NK-92 treated with Interleukin-12 subunit alpha and Interleukin-12 subunit beta, amount 100 ng/mL, for 24 hours (cell line): Measurements from ENCODE around the gene SYNGR3.

Experiments
- DNase-seq: peaks from one replicate; lab custom pipeline; 2025; lab: John Stamatoyannopoulos, UW

SYNGR3 gene

DNA sequence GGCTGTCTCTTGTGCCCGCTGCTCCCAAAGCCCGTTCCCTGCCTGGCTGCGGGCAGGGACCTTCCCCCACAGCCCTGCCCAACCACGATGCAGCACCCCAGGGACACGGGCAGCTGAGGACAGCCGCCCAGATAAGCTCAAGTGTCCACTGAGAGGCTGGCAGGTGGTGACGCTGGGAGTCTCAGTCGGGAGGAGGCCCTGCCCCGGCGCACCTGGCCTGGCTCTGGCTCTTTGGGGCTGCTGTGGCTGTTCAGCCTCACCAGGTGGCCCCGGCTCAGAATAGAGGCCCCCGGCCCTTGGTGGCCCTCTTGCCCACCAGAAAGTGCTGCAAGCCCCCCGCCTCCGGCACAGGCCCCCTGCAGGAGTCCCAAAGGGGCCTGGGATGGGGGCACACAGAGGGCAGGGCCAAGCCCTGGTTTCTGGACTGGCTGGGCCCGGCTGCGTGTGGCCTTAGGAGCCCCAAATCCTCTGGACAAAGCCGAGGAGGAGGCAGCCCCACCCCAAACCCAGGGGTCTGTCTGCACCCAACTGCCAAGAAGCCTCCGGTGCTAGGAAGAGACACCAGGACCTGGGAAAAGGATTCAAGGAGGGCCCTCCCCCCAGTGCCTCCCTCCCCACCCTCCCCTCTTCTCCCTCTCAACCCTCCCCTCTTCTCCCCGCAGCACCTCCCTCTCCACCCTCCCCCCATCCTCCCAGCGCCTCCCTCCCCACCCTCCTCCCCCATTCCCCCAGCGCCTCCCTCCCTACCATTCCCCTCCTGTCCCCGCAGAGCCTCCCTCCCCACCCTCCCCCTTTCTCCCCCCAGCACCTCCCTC, 52.6 kb downstream of the SYNGR3 start:
- no peak for DNase-seq

DNA sequence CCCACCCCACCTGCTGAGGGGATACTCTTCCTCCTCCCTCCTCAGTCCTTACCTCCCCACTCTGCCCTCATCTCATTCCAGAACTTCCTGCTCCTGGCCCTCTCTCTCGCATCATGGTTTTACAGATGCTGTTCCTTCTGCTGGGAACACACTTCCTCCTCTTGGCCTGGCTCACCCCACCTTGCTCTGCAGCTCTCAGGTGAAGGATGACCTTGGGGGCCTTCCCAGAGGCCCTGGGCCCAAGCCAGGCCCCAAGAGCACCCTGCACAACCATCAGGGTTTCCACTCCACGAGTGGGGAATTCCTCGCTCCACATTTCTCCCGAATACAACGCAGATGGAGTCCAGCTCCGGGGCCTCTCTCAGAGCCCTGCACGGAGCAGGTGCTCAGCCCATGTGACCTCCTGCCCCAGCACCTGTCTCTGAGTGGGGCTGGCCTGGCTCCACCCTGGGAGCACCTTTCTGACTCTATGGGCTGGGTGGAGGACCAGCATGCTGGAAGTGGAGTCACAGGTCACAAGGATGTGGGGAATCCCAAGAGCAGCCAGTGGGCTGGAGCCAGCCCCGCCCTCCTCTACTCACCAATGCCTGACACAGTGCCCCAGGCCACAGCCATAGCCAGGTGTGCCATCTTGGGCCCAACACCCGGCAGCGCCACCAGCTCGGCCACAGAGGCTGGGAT, 53.4 kb downstream of the SYNGR3 start:
- DNase-seq: no peak
